ENCODE data around the gene SLC26A9.

SLC26A9 gene

GRCh38 chr1:205974712-205975111 is 31.5 kb upstream of the SLC26A9 start:
- H3K4me1 ChIP-seq: peaks cover 53% of the 10 kb centered on the region
- H3K4me2 ChIP-seq: no peak overlapping the region
- H3K9ac ChIP-seq: no peak overlapping the region
- TF ChIP-seq Cebpa-rat (IDR thresholded peaks at IDR 0.05): no peak
- no peaks in the 10 kb centered on the region for H3K36me3 ChIP-seq
- no peaks in the 10 kb centered on the region for H4K20me1 ChIP-seq
- H3K4me3 ChIP-seq: no peak overlapping the region
- no peaks in the 10 kb centered on the region for H3K9me3 ChIP-seq
- H3K27ac ChIP-seq: no peak overlapping the region
- no peaks in the 10 kb centered on the region for H3K27me3 ChIP-seq

GRCh38 chr1:205973377-205974232 is 30.3 kb upstream of the SLC26A9 start:
- no peaks in the 10 kb centered on the region for H3K36me3 ChIP-seq
- no peaks in the 10 kb centered on the region for H3K27me3 ChIP-seq
- H3K9me3 ChIP-seq: no peaks in the 10 kb centered on the region
- H3K4me2 ChIP-seq: no peak overlapping the region
- H3K27ac ChIP-seq: no peak overlapping the region
- H3K4me3 ChIP-seq: no peak overlapping the region
- TF ChIP-seq Cebpa-rat (IDR thresholded peaks at IDR 0.05): no peak
- peaks cover 46% of the 10 kb centered on the region for H3K4me1 ChIP-seq
- H3K9ac ChIP-seq: no peak overlapping the region
- H4K20me1 ChIP-seq: no peaks in the 10 kb centered on the region

GRCh38 chr1:205972491-205973168 is 29.4 kb upstream of the SLC26A9 start:
- Histone ChIP-seq H3K9ac (no peak overlapping the region), H3K4me2 (no peak overlapping the region), H3K9me3 (no peaks in the 10 kb centered on the region), H3K27me3 (no peaks in the 10 kb centered on the region), H3K4me1 (peaks cover 54% of the 10 kb centered on the region), H3K36me3 (no peaks in the 10 kb centered on the region), H3K27ac (0 out of 2 replicates have a peak overlapping the region, but pooled peaks have one; percentile 22), H3K4me3 (no peak overlapping the region), H4K20me1 (no peaks in the 10 kb centered on the region)
- no peak for TF ChIP-seq Cebpa-rat (IDR thresholded peaks at IDR 0.05)

DNA sequence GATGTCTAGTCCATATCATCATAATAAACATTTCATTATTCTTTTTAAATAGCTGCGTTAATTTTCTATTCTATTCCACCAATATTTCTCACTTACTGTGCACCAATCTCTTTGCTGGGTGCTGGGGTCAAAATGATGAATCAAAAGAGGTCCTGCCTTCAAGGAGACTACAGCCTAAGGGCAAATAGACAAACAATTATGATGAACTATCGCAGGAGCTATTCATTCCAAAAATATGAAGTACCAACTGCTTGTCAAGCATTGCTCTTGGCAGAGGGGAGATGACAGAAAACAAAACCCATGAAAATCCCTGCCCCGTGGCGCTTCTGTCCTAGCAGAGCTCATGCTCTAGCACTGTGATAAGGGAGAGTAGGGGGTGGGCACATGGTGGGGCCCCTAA is 28.8 kb upstream of the SLC26A9 start:
- no peaks in the 10 kb centered on the region for H3K9me3 ChIP-seq
- H3K36me3 ChIP-seq: no peaks in the 10 kb centered on the region
- no peak for TF ChIP-seq Cebpa-rat (IDR thresholded peaks at IDR 0.05)
- H3K4me1 ChIP-seq: peaks cover 55% of the 10 kb centered on the region
- 0 out of 2 replicates have a peak overlapping the region, but pooled peaks have one; percentile 22 for H3K27ac ChIP-seq
- H4K20me1 ChIP-seq: no peaks in the 10 kb centered on the region
- no peaks in the 10 kb centered on the region for H3K27me3 ChIP-seq
- H3K4me3 ChIP-seq: no peak overlapping the region
- no peak overlapping the region for H3K9ac ChIP-seq
- H3K4me2 ChIP-seq: no peak overlapping the region

- H4K20me1 ChIP-seq: no peaks in the 10 kb centered on the region
- TF ChIP-seq Cebpa-rat (IDR thresholded peaks at IDR 0.05): no peak
- H3K9me3 ChIP-seq: no peaks in the 10 kb centered on the region
- H3K4me1 ChIP-seq: peaks cover 54% of the 10 kb centered on the region
- no peaks in the 10 kb centered on the region for H3K27me3 ChIP-seq
- H3K9ac ChIP-seq: peak overlapping the region; percentile 15; the same call in 1 of the 2 replicates
- no peak overlapping the region for H3K4me3 ChIP-seq
- peak overlapping the region; percentile 63 for H3K4me2 ChIP-seq
- H3K36me3 ChIP-seq: no peaks in the 10 kb centered on the region
- H3K27ac ChIP-seq: 0 out of 2 replicates have a peak overlapping the region, but pooled peaks have one; percentile 36
Observed at GRCh38 chr1:205971082-205971481, 27.8 kb upstream of the SLC26A9 start.

GRCh38 chr1:205970486-205970885 is 27.2 kb upstream of the SLC26A9 start:
- no peaks in the 10 kb centered on the region for H4K20me1 ChIP-seq
- no peaks in the 10 kb centered on the region for H3K36me3 ChIP-seq
- H3K9me3 ChIP-seq: no peaks in the 10 kb centered on the region
- H3K4me1 ChIP-seq: peaks cover 56% of the 10 kb centered on the region
- TF ChIP-seq Cebpa-rat (IDR thresholded peaks at IDR 0.05): no peak
- H3K27me3 ChIP-seq: no peaks in the 10 kb centered on the region
- H3K27ac ChIP-seq: 0 out of 2 replicates have a peak overlapping the region, but pooled peaks have one; percentile 36
- H3K4me2 ChIP-seq: peak overlapping the region; percentile 63
- no peak overlapping the region for H3K4me3 ChIP-seq
- H3K9ac ChIP-seq: no peak overlapping the region

GRCh38 chr1:205969229-205969628 is 26.0 kb upstream of the SLC26A9 start:
- Histone ChIP-seq H3K4me3 (no peak overlapping the region), H4K20me1 (no peaks in the 10 kb centered on the region), H3K27me3 (no peaks in the 10 kb centered on the region), H3K27ac (no peak overlapping the region), H3K9me3 (no peaks in the 10 kb centered on the region), H3K4me2 (no peak overlapping the region), H3K4me1 (peaks cover 65% of the 10 kb centered on the region), H3K9ac (no peak overlapping the region), H3K36me3 (no peaks in the 10 kb centered on the region)
- no peak for TF ChIP-seq Cebpa-rat (IDR thresholded peaks at IDR 0.05)

DNA sequence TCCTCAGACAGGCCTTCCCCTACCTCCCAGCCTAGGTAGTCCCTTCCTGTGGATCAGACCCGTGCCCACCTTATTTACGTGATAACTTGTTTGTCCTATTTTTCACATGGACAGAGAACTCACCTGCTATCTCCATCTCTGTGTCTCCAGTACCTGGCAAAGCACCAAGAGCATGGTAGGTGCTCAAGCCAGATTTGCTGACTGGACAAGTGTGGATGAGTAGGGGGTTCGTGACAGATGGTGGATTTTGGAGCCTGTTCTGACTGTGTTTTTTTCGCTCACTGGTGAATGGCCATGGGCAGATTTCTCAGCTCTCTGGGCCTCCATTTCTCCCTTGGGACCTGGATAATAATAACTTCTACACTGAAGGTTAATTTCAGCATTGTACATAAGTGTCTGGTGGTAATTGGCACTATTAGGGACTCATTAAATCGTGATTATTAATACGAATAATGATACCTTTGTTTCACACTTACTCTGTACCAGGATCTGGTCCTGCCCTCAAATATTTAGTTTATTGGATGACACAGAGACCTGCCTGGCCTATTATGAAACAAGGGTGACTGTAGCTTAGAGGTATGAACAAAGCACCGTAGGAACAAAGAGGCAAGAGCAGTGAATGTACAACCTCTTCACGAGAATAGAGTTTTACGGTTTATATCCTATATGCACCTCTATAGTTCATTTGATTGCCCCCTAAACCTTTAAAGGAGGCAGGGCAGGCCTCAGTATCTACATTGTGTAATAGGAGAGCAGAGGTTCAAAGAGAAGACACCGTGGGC is 24.5 kb upstream of the SLC26A9 start:
- H3K27ac ChIP-seq: no peak overlapping the region
- TF ChIP-seq Cebpa-rat (IDR thresholded peaks at IDR 0.05): no peak
- H3K36me3 ChIP-seq: no peaks in the 10 kb centered on the region
- peak overlapping the region; percentile 10 for H3K4me2 ChIP-seq
- H3K4me1 ChIP-seq: peaks cover 64% of the 10 kb centered on the region
- no peaks in the 10 kb centered on the region for H3K27me3 ChIP-seq
- no peaks in the 10 kb centered on the region for H3K9me3 ChIP-seq
- H4K20me1 ChIP-seq: no peaks in the 10 kb centered on the region
- no peak overlapping the region for H3K4me3 ChIP-seq
- no peak overlapping the region for H3K9ac ChIP-seq

DNA sequence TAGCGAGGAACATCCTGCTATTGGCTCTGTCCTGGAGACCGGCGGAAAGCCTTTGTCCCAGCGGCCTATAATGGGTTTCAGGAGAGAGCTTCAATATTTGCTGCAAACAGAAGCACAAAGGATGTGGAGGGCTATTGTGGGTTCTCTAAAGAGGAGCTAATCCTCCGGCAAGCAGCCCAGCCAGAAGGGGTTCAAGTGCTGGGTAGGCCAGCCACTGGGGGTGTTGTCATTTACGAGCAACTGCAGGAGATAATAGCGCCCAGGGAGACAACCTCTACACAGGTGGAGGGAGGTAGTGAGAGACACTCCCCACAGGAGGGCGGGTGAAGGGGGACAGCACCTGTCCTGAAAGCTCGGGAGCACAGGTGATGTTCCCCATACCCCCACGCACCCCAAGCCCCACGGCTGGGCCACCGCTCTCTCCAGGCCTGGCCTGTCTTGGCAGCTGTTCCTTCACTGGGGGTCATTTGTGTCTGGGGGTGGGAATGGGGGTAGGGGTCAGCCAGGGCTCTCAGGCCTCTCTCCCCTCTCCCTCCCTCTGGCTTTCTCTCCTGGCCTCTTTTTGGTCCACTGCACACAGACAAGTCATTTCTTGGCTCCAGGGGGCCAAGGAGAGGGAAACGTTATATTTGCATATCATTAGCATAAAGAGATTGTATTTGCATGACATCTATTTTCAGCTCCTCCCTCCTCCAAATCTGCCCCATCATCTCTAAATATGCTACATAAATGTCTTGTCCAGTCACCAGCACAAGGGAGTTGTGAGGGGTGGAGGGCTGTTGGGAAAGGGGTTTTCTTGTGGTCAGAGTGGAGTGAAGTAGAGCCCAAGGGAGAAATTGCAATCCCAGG is 22.0 kb upstream of the SLC26A9 start:
- Histone ChIP-seq H3K4me2 (peak overlapping the region; percentile 51), H3K9ac (no peak overlapping the region), H3K9me3 (no peaks in the 10 kb centered on the region), H3K4me3 (no peak overlapping the region), H4K20me1 (no peaks in the 10 kb centered on the region), H3K27ac (no peak overlapping the region), H3K27me3 (no peaks in the 10 kb centered on the region), H3K4me1 (peaks cover 61% of the 10 kb centered on the region), H3K36me3 (no peaks in the 10 kb centered on the region)
- no peak for TF ChIP-seq Cebpa-rat (IDR thresholded peaks at IDR 0.05)
